Stimulated activated CD8-positive, alpha-beta memory T cell treated with anti-CD3 and anti-CD28 coated beads, Interleukin-15, amount 100 ng/mL, for 24 hours (primary cell): Measurements from ENCODE around the gene PDE8A.
"Not testable (repeated sequence)": the region's sequence is repeated elsewhere in the genome, so short reads cannot be mapped to it uniquely, and the experiment has no call there.

ENCODE experiments used
- DNase-seq: peaks from one replicate; pipeline ENCODE4 v3.0.0-alpha.2; 2020; ENCODE audit warnings: low read depth

Gene PDE8A

DNA sequence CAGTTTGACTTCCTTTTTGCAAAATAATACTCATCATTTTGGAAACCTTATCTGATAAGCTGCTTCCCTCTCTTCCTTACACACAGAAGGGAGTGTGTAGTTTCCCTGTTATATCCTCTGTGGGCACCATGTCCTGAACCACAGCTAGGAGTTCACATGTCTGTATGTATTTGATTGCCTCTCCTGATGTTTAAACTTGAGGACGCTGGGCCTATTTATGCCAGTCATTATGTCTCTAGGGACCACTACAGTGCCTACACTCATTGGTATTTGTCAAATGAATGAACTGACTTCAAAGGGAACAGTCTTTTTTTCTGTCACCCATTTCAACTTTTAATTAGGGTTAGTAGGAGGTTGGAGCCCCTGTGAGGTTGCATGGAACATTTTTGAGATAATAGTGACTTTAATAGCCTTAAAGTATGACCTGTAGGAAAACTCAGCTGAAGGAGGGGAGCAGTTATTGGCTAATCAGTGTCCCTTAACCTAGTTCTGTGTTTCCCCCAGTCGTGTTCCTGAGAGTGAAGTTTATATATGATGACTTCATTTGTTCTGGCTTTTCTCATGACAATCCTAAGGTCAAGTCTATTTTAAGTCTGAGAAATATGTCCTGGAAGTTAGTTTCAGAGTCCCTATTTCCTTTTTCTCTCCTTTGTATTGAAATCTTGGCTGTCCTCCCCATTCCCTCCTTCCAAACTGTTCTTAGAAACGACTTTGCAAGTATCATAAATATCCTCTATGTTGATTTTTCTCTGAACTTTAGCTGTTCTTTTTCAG, 28.9 kb downstream of the PDE8A start:
- DNase-seq: no peak

GRCh38 chr15:85011160-85011571, 29.5 kb downstream of the PDE8A start:
- no peak for DNase-seq

- DNase-seq: not testable (repeated sequence)
Measured at GRCh38 chr15:85011724-85012123, 30.1 kb downstream of the PDE8A start.

DNA sequence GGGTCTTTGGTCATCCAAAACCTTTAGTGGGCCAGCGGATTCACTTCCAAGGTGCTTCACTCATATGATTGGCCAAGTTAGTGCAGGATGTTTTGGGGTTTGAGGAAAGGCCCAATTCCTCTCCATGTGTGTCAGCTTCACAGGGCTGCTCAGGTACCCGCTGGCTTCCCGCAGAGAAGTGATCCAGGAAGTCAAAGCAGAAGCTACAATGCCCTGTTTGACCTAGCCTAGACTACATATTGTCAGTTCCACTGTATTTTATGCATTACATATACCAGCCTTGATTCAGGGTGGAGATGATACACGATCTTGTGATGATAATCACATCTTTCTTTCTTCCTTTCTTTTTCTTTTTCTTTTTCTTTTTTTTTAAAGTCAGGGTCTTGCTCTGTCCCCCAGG, 32.1 kb downstream of the PDE8A start:
- DNase-seq: no peak

GRCh38 chr15:85014932-85015331, 33.3 kb downstream of the PDE8A start:
- DNase-seq: no peak

GRCh38 chr15:85016275-85016674, 34.6 kb downstream of the PDE8A start:
- DNase-seq: no peak

DNA sequence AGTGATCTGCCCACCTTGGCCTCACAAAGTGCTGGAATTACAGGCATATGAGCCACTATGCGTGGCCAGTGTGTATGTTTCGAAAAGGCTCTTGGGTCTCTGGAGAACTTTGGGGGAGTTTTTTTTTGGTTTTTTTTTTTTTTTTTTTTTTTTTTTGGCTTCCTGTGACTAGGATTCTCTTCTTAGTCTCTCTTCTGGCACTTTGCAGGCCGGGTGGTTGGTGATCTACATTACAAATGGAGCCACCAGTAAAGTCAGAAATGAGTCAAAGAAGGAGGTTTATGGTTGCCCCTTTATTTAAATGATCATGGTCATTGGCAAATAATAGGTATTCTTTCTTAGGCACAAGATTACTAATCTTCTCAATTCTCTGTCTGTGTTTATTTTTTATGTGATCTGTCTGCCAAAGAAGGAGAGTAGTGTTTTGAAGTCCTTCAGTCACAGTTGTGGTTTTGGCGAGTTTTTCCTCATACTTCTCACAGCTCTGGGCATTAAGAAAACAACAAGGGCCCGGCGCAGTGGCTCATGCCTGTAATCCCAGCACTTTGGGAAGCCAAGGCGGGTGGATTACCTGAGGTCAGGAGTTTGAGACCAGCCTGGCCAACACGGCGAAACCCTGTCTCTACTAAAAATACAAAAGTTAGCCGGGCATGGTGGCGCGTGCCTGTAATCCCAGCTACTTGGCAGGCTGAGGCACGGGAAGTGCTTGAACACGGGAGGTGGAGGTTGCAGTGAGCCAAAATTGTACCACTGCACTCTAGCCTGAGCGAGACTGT, 38.3 kb downstream of the PDE8A start:
- DNase-seq: no peak

DNA sequence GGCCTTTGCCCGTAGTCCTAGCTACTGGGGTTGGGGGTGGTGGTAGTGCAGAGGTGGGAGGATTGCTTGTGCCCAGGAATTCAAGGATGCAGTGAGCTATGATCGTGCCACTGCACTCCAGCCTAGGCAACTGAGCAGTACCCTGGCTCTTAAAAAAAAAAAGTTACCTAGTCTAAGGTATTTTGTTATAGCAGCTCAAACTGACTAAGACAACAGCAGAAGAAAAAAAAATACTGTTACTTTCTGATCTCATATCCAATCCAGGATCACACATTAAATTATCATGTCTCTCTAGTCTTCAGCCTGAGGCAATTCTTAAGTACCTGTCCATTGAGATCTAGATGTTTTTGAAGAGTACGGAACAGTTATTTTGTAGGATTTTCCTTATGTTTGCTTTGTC, 39.8 kb downstream of the PDE8A start:
- no peak for DNase-seq

GRCh38 chr15:85022860-85023403, 41.3 kb downstream of the PDE8A start:
- no peak for DNase-seq

GRCh38 chr15:85024003-85024402, 42.3 kb downstream of the PDE8A start:
- no peak for DNase-seq

DNA sequence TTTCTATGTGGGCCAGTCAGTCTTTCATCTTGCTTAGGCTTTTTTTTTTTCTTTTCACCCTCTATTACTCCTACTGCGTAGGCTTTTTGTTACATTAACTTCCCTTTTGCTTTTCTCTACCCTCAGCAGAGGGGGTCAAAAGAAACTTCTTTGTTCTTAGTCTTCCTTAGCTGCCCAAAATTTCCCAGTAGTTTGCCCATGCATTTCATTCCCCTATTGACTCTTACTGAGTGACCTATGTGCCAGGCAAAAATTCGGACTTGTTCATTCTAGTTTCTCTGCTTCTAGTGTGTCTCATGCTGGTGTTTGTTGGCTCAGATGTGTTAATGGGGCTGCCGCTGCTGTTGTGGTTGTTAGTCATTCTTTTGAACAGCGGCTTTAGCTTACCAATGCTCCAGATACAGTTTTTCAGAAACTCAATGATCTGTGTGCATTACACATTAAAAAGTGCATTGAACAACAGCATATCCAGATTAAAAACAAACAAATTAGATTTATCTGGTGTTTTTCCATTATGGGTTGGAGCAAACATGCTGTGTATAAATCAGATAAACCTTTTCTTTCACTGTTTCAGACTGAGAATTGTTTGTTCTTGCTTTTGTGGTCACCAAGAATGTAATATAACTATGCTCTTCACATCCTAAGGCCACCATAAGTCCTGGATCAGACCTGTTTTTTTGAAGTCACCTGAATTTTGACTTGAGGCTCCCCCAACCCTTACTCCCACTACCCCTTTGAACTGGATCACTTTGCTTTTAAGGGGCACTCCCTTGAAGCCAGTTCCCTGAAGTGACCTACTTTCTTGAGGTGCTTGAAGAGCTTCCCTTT, 43.1 kb downstream of the PDE8A start:
- DNase-seq: no peak

GRCh38 chr15:85025516-85026251, 44.0 kb downstream of the PDE8A start:
- no peak for DNase-seq

- no peak for DNase-seq
Measured at GRCh38 chr15:85026304-85027032, 44.8 kb downstream of the PDE8A start.

- DNase-seq: no peak
Measured at GRCh38 chr15:85027033-85027380, 45.4 kb downstream of the PDE8A start.

DNA sequence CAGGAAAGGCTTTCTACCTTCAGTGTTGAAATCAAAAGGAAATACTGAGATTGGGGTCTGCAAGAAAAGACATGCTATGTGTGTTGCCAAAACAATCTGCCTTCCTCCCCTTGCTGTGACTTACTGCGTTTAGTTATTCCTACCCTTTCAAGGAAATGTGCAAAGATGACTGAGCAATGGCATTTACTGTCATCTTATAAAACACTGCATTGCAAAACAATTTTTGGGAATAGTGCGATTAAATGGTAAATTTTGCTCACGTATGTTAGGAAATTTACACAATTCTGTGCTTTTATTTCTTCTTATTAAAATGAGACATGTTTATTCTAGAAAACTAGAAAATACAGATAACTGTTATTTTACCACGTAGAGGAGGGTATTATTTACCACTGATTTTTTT, 45.8 kb downstream of the PDE8A start:
- DNase-seq: no peak

- DNase-seq: no peak
Measured at GRCh38 chr15:85028416-85028815, 46.8 kb downstream of the PDE8A start.

DNA sequence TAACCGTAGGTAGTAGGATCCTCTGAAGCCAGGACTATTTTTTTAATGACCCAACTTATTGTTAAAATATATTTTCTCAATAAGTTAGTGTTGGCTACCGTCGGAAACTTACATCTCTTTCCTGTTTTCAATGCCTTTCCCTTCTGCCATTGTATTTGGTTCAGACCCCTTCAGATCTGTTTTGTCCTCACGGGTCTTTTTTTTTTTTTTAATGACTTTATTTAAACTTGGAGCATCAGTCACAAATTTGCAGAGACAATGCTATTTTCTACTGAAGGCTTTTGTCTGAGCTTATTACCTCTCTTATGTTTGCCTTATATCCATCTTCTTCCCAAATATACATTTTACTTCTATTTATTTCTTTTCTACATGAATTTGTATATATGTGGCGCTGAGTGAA, 47.6 kb downstream of the PDE8A start:
- DNase-seq: no peak

- DNase-seq: no peak
Measured at GRCh38 chr15:85030301-85030929, 48.8 kb downstream of the PDE8A start.

DNA sequence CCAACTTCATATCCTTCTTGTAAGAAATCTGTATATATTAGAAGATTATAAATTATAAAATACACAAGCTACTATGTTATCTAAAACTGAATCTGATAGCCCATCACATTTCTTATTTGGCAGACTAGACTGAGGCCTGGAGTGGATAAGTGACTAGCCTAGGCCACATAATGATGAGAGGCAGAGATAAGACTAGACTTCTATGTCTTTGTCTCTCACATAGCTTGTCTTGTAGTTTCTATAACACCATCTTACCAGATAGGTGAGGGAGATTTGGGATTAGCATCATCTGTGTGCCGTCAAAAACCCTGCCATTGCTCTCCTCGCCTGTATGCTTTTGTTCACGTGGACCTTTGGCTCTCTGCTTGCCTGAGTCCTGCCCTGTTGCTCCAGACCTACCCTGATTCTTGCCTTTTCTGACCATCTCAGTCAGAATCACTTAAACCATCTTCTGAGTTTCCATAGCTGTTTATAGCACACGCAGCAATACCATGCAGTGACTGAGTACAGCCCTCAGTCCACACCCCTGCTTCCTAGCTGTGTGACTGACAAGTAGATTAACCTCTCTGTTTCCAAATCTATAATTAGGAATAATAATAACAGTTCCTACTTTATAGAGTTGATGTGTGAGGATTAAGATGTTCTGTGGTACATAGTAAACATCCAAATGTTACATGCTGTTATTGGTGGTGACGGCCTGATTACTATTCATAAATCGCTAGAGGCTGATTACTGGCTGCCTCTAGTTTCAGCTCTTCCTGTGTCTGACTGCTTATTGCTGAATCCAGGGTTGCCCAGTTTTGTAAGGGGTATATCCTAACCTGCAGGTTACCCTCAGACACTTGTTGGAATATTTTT, 49.7 kb downstream of the PDE8A start:
- DNase-seq: no peak
